C4-2B (cell line): Measurements from ENCODE around the gene PASD1.

Source experiments
- H3K27ac ChIP-seq: fragments of 450-650 bp; 2 replicates; pipeline ENCODE4 v1.5.1; 2017
- CTCF ChIP-seq: fragments of 450-650 bp; conservative IDR thresholded peaks from 2 replicates; pipeline ENCODE4 v1.5.1; 2017; ENCODE audit warnings: mild to moderate bottlenecking
- ZFX ChIP-seq: fragments of 450-650 bp; IDR thresholded peaks from 2 replicates; pipeline ENCODE4 v1.6.1; 2017

Gene PASD1

GRCh38 chrX:151634937-151635336 is 71.5 kb downstream of the PASD1 start:
- no peak overlapping the region for H3K27ac ChIP-seq
- TF ChIP-seq CTCF (no peak), ZFX (no peak)

GRCh38 chrX:151641564-151641963 is 78.1 kb downstream of the PASD1 start:
- TF ChIP-seq CTCF = no peak
- no peak for TF ChIP-seq ZFX
- no peak overlapping the region for H3K27ac ChIP-seq

- no peak overlapping the region for H3K27ac ChIP-seq
- TF ChIP-seq ZFX (no peak), CTCF (no peak)
Measured at GRCh38 chrX:151675121-151675746, 111.8 kb downstream of the PASD1 start.

GRCh38 chrX:151676196-151676595 is 112.7 kb downstream of the PASD1 start:
- TF ChIP-seq ZFX (no peak), CTCF (no peak)
- no peak overlapping the region for H3K27ac ChIP-seq

GRCh38 chrX:151679798-151680402 is 116.4 kb downstream of the PASD1 start:
- no peak for TF ChIP-seq ZFX
- TF ChIP-seq CTCF = no peak
- H3K27ac ChIP-seq = no peak overlapping the region

GRCh38 chrX:151680805-151681204 is 117.3 kb downstream of the PASD1 start:
- no peak for TF ChIP-seq ZFX
- TF ChIP-seq CTCF = peak; percentile 53
- no peak overlapping the region for H3K27ac ChIP-seq

GRCh38 chrX:151687635-151688034 is 124.2 kb downstream of the PASD1 start:
- no peak overlapping the region for H3K27ac ChIP-seq
- no peak for TF ChIP-seq CTCF
- TF ChIP-seq ZFX = no peak
